Measurements from ENCODE around the gene DHRSX.
"Not testable (repeated sequence)": the region's sequence is repeated elsewhere in the genome, so short reads cannot be mapped to it uniquely, and the experiment has no call there.

Gene DHRSX

GRCh38 chrX:2495595-2495994, 5.2 kb downstream of the DHRSX start:
- DNase-seq: no peak

GRCh38 chrX:2492531-2493218, 8.1 kb downstream of the DHRSX start:
- no peak for DNase-seq

- DNase-seq: no peak
Observed at GRCh38 chrX:2490634-2491033, 10.1 kb downstream of the DHRSX start.

- no peak for DNase-seq
Observed at GRCh38 chrX:2489446-2490445, 11.0 kb downstream of the DHRSX start.

GRCh38 chrX:2488621-2489285, 12.0 kb downstream of the DHRSX start:
- DNase-seq: no peak

GRCh38 chrX:2487366-2487765, 13.4 kb downstream of the DHRSX start:
- no peak for DNase-seq

GRCh38 chrX:2486476-2487133, 14.2 kb downstream of the DHRSX start:
- no peak for DNase-seq

GRCh38 chrX:2485789-2486345, 14.9 kb downstream of the DHRSX start:
- DNase-seq: no peak

- DNase-seq: no peak
Observed at GRCh38 chrX:2484721-2485648, 15.8 kb downstream of the DHRSX start.

- DNase-seq: no peak
Observed at GRCh38 chrX:2484256-2484655, 16.5 kb downstream of the DHRSX start.

- no peak for DNase-seq
Observed at GRCh38 chrX:2483398-2484060, 17.2 kb downstream of the DHRSX start.

GRCh38 chrX:2481597-2481996, 19.2 kb downstream of the DHRSX start:
- not testable (repeated sequence) for DNase-seq

GRCh38 chrX:2479982-2480381, 20.8 kb downstream of the DHRSX start:
- DNase-seq: not testable (repeated sequence)

GRCh38 chrX:2479420-2479780, 21.4 kb downstream of the DHRSX start:
- no peak for DNase-seq

GRCh38 chrX:2478546-2479419, 22.0 kb downstream of the DHRSX start:
- no peak for DNase-seq

- DNase-seq: not testable (repeated sequence)
Observed at GRCh38 chrX:2477313-2477712, 23.5 kb downstream of the DHRSX start.

- DNase-seq: no peak
Observed at GRCh38 chrX:2474963-2475726, 25.6 kb downstream of the DHRSX start.

GRCh38 chrX:2474280-2474962, 26.4 kb downstream of the DHRSX start:
- DNase-seq: no peak
